Measurements from ENCODE around the gene CLPSL1. TPM values are rescaled to one million over a fixed set of nuclear protein-coding genes. Genes with fewer than 3 reads are reported as not detected.

The CLPSL1 gene
- total RNA-seq, 1 donor from 2014 or later, result not detected

GRCh38 chr6:35745509-35745908 lies 35.3 kb upstream of the CLPSL1 start:
- Histone ChIP-seq H3K9me3 (ENCODE audit: low read depth) (no peaks in the 10 kb centered on the region), H3K4me2 (no peak overlapping the region), H3K4me1 (peaks cover 14% of the 10 kb centered on the region), H4K20me1 (ENCODE audit: low read depth) (no peaks in the 10 kb centered on the region), H3K27me3 (no peaks in the 10 kb centered on the region), H2AFZ (replicated peaks) (no peak overlapping the region), H3K4me3 (no peak overlapping the region), H3F3A (ENCODE audit: low read depth) (peaks cover 13% of the 10 kb centered on the region), H3K79me2 (ENCODE audit: low read depth) (no peaks in the 10 kb centered on the region), H3K9ac (no peak overlapping the region), H3K36me3 (no peaks in the 10 kb centered on the region), H3K27ac (no peak overlapping the region)
- Mint-ChIP-seq H3K4me3 (no peak overlapping the region), H3K9me3 (peaks cover 12% of the 10 kb centered on the region), H3K4me1 (peaks cover 20% of the 10 kb centered on the region), H3K27me3 (ENCODE audit: insufficient read depth, low read depth) (peaks cover 18% of the 10 kb centered on the region), H3K36me3 (peaks cover 3% of the 10 kb centered on the region), H3K27ac (peak overlapping the region; percentile 6)
- TF ChIP-seq CTCF (IDR thresholded peaks at IDR 0.05), result no peak
- no peak for TF ChIP-seq EZH2phosphoT487 (IDR thresholded peaks at IDR 0.05)
- TF ChIP-seq EZH2 (IDR thresholded peaks at IDR 0.05), result no peak
- DNase-seq (ENCODE audit: low spot score), result no peak

- Mint-ChIP-seq H3K36me3 (peaks cover 3% of the 10 kb centered on the region), H3K27ac (no peak overlapping the region), H3K4me1 (peaks cover 12% of the 10 kb centered on the region), H3K27me3 (ENCODE audit: insufficient read depth, low read depth) (peaks cover 15% of the 10 kb centered on the region), H3K9me3 (peaks cover 12% of the 10 kb centered on the region), H3K4me3 (no peak overlapping the region)
- Histone ChIP-seq H3K27ac (no peak overlapping the region), H3K27me3 (no peaks in the 10 kb centered on the region), H3K79me2 (ENCODE audit: low read depth) (no peaks in the 10 kb centered on the region), H3K4me1 (peaks cover 7% of the 10 kb centered on the region), H3F3A (ENCODE audit: low read depth) (peaks cover 3% of the 10 kb centered on the region), H4K20me1 (ENCODE audit: low read depth) (no peaks in the 10 kb centered on the region), H3K36me3 (no peaks in the 10 kb centered on the region), H3K9me3 (ENCODE audit: low read depth) (no peaks in the 10 kb centered on the region), H3K9ac (no peak overlapping the region), H2AFZ (replicated peaks) (peak overlapping the region; percentile 79), H3K4me3 (no peak overlapping the region), H3K4me2 (no peak overlapping the region)
- DNase-seq (ENCODE audit: low spot score), result no peak
- TF ChIP-seq EZH2phosphoT487 (IDR thresholded peaks at IDR 0.05) (no peak), CTCF (IDR thresholded peaks at IDR 0.05) (no peak), EZH2 (IDR thresholded peaks at IDR 0.05) (no peak)
These were observed 34.3 kb upstream of the CLPSL1 start for GRCh38 chr6:35746516-35746915.

- Histone ChIP-seq H2AFZ (replicated peaks) (no peak overlapping the region), H3K9me3 (ENCODE audit: low read depth) (no peaks in the 10 kb centered on the region), H4K20me1 (ENCODE audit: low read depth) (no peaks in the 10 kb centered on the region), H3K9ac (no peak overlapping the region), H3K4me1 (peaks cover 1% of the 10 kb centered on the region), H3K27ac (no peak overlapping the region), H3K27me3 (no peaks in the 10 kb centered on the region), H3K36me3 (no peaks in the 10 kb centered on the region), H3K79me2 (ENCODE audit: low read depth) (no peaks in the 10 kb centered on the region), H3F3A (ENCODE audit: low read depth) (no peaks in the 10 kb centered on the region), H3K4me2 (no peak overlapping the region), H3K4me3 (no peak overlapping the region)
- Mint-ChIP-seq H3K27ac (no peak overlapping the region), H3K27me3 (ENCODE audit: insufficient read depth, low read depth) (peaks cover 15% of the 10 kb centered on the region), H3K4me1 (peaks cover 7% of the 10 kb centered on the region), H3K36me3 (peaks cover 3% of the 10 kb centered on the region), H3K4me3 (peak overlapping the region; percentile 67), H3K9me3 (peaks cover 12% of the 10 kb centered on the region)
- DNase-seq (ENCODE audit: low spot score), result no peak
- TF ChIP-seq CTCF (IDR thresholded peaks at IDR 0.05) (no peak), EZH2 (IDR thresholded peaks at IDR 0.05) (no peak), EZH2phosphoT487 (IDR thresholded peaks at IDR 0.05) (no peak)
These were observed 32.9 kb upstream of the CLPSL1 start for GRCh38 chr6:35747877-35748276.

Data from neural progenitor cell (in vitro differentiated cells).